Osteocyte (in vitro differentiated cells): ENCODE data around the gene CACNG1. TPM values are rescaled to one million over a fixed set of nuclear protein-coding genes. Genes with fewer than 3 reads are reported as not detected.

ENCODE experiments used
- DNase-seq: peaks from one replicate; pipeline ENCODE4 v3.0.0; 2021; ENCODE audit warnings: mixed read lengths; ENCODE audit not compliant: unreplicated experiment; ENCODE audit errors: extremely low spot score
- H3K27ac Mint-ChIP-seq: one replicate; pipeline ENCODE4 v1.8.0; 2021; ENCODE audit warnings: mild to moderate bottlenecking, mixed read lengths; ENCODE audit not compliant: unreplicated experiment
- H3K27me3 Mint-ChIP-seq: one replicate; pipeline ENCODE4 v1.8.0; 2021; ENCODE audit warnings: mixed read lengths; ENCODE audit not compliant: unreplicated experiment
- H3K36me3 Mint-ChIP-seq: one replicate; pipeline ENCODE4 v1.8.0; 2021; ENCODE audit warnings: mixed read lengths; ENCODE audit not compliant: unreplicated experiment
- H3K4me1 Mint-ChIP-seq: one replicate; pipeline ENCODE4 v1.8.0; 2021; ENCODE audit warnings: mixed read lengths; ENCODE audit not compliant: unreplicated experiment
- H3K4me3 Mint-ChIP-seq: one replicate; pipeline ENCODE4 v1.8.0; 2021; ENCODE audit warnings: mild to moderate bottlenecking, moderate library complexity, mixed read lengths; ENCODE audit not compliant: unreplicated experiment
- H3K9me3 Mint-ChIP-seq: one replicate; pipeline ENCODE4 v1.8.0; 2021; ENCODE audit warnings: mixed read lengths; ENCODE audit not compliant: unreplicated experiment
- total RNA-seq: library from RNA; stranded (reverse); gene quantifications from 2 replicates; pipeline ENCODE4 v1.2.1, GENCODE V29; 2021
- TF ChIP-seq, protein P1 (sequence below): fragments of 200-600 bp; sonication (generic); IDR thresholded peaks from 2 replicates; pipeline ENCODE4 v1.5.0; 2021; ENCODE audit warnings: antibody characterized with exemption, mild to moderate bottlenecking, moderate library complexity

CACNG1 gene
- total RNA-seq, 1 donor from 2014 or later, result not detected

DNA sequence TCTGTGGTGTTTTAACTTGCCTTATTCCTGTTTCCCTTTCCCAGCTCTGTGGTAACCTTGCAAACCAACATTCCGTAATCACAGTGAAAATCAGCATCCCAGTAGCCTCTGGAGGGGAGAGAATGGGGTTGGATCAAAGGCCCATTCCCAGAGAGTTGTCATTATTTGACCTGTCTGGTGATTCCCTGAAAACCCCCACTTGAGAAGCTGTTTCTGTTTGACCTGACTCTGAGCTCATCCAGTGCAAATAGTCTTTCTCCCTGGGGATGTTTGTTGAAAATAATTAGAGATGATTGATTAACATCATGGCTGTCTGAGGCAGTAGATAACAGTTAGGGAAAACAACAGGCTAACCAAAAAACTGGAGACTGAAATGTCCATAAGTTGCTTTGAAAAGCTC, 3.0 kb downstream of the CACNG1 start:
- peaks cover 8% of the 10 kb centered on the region for H3K27me3 Mint-ChIP-seq
- H3K4me1 Mint-ChIP-seq, result no peaks in the 10 kb centered on the region
- TF ChIP-seq, protein P1, sequence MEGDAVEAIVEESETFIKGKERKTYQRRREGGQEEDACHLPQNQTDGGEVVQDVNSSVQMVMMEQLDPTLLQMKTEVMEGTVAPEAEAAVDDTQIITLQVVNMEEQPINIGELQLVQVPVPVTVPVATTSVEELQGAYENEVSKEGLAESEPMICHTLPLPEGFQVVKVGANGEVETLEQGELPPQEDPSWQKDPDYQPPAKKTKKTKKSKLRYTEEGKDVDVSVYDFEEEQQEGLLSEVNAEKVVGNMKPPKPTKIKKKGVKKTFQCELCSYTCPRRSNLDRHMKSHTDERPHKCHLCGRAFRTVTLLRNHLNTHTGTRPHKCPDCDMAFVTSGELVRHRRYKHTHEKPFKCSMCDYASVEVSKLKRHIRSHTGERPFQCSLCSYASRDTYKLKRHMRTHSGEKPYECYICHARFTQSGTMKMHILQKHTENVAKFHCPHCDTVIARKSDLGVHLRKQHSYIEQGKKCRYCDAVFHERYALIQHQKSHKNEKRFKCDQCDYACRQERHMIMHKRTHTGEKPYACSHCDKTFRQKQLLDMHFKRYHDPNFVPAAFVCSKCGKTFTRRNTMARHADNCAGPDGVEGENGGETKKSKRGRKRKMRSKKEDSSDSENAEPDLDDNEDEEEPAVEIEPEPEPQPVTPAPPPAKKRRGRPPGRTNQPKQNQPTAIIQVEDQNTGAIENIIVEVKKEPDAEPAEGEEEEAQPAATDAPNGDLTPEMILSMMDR, result no peak
- no peak overlapping the region for H3K27ac Mint-ChIP-seq
- peaks cover 21% of the 10 kb centered on the region for H3K9me3 Mint-ChIP-seq
- peaks cover 5% of the 10 kb centered on the region for H3K36me3 Mint-ChIP-seq
- DNase-seq, result no peak
- H3K4me3 Mint-ChIP-seq, result no peak overlapping the region

DNA sequence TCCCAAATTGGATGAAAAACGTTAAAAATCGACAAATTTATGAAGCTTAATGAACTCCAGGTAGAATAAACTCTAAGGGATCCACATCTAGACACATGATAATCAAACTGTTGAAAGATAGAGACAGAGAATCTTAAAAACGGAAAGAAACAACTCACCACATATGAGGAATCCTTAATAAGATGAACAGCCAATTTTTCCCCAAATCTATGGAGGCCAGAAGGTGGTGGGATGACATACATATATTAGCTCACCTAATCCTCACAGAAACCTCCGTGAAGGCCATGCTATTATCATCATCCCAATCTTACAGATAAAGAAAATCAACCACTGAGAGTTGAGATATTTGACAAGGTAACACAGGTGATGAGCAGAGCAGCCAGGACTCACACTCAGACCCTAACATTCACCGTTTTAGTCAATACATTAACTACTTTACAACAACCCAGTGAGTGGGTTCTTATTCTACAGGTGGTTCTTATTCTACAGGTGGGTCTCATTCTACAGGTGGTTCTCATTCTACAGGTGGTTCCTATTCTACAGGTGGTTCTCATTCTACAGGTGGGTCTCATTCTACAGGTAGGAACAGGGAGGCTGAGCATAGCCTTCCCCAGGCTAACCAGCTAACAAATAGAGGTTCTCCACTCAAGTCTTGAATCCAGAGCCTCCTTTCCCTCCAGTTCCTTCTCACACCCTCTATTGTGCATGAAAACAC, 4.8 kb downstream of the CACNG1 start:
- DNase-seq, result no peak
- peaks cover 5% of the 10 kb centered on the region for H3K36me3 Mint-ChIP-seq
- peaks cover 8% of the 10 kb centered on the region for H3K27me3 Mint-ChIP-seq
- no peak overlapping the region for H3K27ac Mint-ChIP-seq
- no peak overlapping the region for H3K4me3 Mint-ChIP-seq
- TF ChIP-seq, protein P1, result no peak
- peaks cover 21% of the 10 kb centered on the region for H3K9me3 Mint-ChIP-seq
- H3K4me1 Mint-ChIP-seq, result no peaks in the 10 kb centered on the region

GRCh38 chr17:67050066-67050465, 5.7 kb downstream of the CACNG1 start:
- Mint-ChIP-seq H3K27me3 (peaks cover 8% of the 10 kb centered on the region), H3K36me3 (peaks cover 5% of the 10 kb centered on the region), H3K9me3 (peaks cover 21% of the 10 kb centered on the region), H3K4me1 (no peaks in the 10 kb centered on the region), H3K27ac (no peak overlapping the region), H3K4me3 (no peak overlapping the region)
- TF ChIP-seq, protein P1, result no peak
- no peak for DNase-seq

GRCh38 chr17:67050471-67051154, 6.3 kb downstream of the CACNG1 start:
- DNase-seq, result no peak
- H3K9me3 Mint-ChIP-seq, result peaks cover 21% of the 10 kb centered on the region
- H3K4me3 Mint-ChIP-seq, result no peak overlapping the region
- H3K4me1 Mint-ChIP-seq, result no peaks in the 10 kb centered on the region
- peaks cover 7% of the 10 kb centered on the region for H3K27me3 Mint-ChIP-seq
- no peak overlapping the region for H3K27ac Mint-ChIP-seq
- TF ChIP-seq, protein P1, result no peak
- peaks cover 5% of the 10 kb centered on the region for H3K36me3 Mint-ChIP-seq

- Mint-ChIP-seq H3K9me3 (peaks cover 21% of the 10 kb centered on the region), H3K27me3 (peaks cover 2% of the 10 kb centered on the region), H3K36me3 (peaks cover 5% of the 10 kb centered on the region), H3K4me3 (no peak overlapping the region), H3K4me1 (no peaks in the 10 kb centered on the region), H3K27ac (no peak overlapping the region)
- TF ChIP-seq, protein P1, result no peak
- DNase-seq, result no peak
Observed at GRCh38 chr17:67051155-67051538, 6.8 kb downstream of the CACNG1 start.
